Measurements from ENCODE around the gene SLC34A3.

Gene SLC34A3

DNA sequence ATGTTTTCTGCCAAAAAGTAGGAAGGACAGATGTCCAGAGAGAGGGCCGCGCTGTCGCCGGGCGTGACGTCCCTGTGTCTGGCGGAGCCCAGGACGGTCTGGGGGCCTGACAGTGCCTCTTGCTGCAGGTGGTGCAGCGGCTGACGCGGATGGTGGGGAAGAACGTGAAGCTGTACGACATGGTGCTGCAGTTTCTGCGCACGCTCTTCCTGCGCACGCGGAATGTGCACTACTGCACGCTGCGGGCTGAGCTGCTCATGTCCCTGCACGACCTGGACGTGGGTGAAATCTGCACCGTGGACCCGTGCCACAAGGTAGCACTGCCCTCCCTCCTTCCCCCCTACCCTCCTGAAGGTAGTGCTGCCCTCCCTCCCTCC, 32.2 kb downstream of the SLC34A3 start:
- DNase-seq: no peak

DNA sequence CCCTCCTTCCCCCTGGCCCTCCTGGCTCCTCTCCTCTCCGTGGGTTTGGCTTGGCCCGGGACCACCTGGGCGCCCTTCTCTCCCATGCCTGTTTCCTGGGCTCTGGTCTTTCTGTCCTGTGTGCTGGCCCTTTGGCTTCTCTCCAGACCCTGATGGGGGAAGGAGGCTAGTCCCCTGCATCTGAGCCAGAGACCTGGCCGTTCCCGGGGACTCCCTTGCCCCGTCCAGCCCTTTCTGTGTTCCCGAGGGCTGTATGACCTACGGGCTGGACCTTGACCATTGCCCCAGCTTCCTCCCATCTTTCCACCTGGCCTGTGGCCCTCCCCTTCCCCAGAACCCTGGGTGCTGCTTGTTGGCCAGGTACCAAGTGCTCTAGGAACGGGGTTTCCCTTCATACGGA, 32.8 kb downstream of the SLC34A3 start:
- DNase-seq: no peak

DNA sequence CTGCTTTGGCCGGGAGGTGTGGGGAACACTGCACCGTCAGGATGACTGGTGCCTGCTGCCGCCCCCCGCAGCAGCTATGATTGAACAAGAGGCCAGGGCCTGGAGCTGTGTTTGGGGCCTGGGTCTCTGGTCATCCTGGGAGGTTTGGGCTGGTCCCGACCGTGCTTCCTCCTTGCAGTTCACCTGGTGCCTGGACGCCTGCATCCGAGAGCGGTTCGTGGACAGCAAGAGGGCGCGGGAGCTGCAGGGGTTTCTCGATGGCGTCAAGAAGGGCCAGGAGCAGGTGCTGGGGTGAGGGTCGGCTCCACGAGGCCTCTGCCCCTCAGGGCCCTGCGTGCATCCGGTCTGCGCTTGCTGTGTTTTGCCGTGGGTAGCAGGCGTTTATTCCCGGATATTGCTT, 33.4 kb downstream of the SLC34A3 start:
- DNase-seq: no peak

DNA sequence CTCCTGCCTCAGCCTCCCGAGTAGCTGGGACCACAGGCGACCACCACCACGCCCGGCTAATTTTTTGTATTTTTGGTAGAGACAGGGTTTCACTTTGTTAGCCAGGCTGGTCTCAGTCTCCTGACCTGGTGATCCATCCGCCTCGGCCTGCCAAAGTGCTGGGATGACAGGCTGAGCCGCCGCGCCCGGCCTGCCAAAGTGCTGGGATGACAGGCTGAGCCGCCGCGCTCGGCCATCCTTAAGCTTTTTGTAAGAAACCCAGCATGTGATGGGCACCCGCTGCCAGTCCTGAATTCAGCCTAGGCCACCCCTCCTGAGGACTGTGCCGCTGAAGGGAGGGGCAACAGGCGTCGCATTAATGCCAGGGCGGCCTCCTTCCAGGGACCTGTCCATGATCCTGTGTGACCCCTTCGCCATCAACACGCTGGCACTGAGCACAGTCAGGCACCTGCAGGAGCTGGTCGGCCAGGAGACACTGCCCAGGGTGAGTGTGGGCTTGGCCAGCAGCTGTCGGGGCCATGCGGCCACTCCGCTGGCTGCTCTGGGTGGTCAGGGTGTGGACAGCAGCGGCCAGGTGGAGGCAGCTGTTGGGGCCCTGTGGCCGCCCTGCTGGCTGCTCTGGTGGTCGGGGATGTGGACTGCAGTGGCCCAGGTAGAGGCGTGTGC, 34.9 kb downstream of the SLC34A3 start:
- no peak for DNase-seq

DNA sequence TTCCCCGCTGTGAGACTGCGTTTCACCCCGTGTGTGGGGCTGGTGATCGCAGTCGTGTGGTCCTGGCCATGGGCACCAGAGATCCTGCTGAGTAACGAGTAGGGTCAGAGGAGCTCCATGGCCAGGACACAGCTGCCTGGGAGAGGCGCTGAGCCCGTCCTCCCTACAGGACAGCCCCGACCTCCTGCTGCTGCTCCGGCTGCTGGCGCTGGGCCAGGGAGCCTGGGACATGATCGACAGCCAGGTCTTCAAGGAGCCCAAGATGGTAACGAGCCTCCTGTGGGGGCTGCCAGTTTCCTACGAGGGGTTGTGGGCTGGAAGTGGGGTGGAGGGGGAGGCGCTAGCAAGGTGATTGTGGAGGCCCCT, 35.4 kb downstream of the SLC34A3 start:
- DNase-seq: no peak

DNA sequence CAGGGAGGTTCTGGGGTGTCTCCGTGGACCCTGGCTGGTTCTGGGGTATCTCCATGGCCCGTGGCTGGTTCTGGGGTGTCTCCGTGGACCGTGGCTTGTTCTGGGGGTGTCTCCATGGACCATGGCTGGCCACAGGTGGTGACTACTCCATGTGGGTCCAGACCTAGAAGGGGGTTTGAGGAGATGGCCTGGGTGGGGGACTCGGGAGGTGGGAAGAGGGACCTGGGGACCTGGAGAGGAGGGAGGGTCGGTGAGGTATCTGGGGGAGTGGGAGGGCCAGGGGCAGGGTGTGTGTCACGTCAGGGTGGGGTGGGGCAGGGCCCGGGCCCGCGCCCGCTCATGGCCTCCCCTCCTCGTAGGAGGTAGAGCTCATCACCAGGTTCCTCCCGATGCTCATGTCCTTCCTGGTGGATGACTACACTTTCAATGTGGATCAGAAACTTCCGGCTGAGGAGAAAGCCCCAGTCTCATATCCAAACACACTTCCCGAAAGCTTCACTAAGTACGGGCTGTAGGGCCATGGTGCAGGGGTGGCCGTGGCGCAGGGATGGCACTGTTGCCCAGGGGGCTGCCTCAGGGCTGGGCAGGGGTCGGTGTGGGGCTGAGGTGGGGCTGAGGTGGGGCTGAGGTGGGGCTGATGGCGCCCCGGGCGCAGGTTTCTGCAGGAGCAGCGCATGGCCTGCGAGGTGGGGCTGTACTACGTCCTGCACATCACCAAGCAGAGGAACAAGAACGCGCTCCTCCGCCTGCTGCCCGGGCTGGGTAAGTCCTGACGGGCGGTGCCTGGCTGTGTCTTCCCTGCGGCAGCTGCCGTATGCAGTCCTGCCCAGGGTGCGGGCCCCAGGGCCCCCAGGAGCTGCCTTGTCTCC, 36.1 kb downstream of the SLC34A3 start:
- no peak for DNase-seq

DNA sequence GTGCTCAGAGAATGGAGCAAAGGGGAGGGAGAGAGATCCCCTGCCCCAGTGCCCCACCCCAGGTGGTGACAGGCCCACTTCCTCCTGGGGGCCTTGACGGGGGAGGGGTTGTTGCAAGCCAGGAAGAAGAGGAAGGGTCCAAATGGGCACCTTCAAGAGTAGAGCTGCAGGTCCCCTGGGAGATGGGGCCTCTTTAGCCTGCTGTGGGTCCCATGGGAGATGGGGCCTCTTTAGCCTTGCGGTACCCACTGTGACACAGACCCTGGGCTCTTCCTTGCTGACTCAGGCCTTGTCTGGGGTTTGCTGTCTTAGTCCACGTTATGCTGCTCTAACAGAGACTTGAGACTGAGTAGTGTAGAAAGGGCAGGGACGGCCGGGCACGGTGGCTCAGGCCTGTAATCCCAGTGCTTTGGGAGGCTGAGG, 37.2 kb downstream of the SLC34A3 start:
- DNase-seq: no peak

DNA sequence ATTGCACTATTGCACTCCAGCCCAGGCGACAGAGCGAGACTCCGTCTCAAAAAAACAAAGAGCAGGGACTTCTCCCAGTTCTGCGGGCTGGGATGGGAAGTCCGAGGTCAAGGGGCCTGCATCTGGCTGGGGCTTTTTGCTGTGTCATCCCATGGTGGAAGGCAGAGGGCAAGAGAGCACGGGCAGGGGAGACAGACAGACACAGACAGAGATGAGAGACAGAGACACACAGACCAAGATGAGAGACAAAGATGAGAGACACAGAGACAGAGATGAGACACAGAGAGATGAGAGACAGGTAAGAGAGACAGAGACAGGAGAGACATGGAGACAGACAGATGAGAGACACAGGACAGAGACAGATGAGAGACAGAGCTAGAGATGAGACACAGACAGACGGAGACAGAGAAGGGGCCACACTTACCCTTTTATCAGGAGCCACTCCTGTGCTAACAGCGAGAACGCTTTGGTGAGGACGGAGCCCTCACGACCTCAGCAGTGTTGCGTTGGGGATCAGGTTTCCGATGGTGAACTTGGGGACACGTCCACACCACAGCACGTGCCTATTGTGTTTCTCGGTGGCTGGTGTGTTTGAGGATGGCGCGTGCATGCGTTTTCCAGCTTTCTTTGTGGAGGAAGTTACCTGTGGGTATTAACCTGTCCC, 38.0 kb downstream of the SLC34A3 start:
- DNase-seq: no peak

DNA sequence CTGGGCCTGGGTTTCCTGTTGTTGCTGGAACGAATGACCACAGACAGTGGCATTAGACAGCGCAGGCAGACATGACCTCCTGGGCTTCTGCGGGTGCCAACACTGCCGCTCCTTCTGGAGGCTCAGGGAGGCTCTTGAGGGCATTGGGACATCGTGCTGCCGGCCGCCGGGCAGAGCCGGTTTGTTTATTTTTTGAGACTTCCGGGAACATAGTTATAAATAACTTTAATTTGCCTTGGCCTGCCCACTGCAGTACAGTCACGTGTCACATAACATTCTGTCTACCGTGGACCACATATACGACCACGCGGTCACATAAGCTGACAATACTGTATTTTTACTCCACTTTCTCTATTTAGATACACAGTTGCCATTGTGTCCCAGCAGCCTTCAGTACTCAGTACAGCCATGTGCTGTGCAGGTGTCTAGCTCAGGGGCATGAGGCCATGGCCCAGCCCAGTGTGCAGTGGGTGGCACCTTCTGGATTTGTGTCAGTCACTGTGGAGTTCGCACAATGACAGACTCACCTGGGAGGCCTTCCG, 38.6 kb downstream of the SLC34A3 start:
- DNase-seq: no peak

DNA sequence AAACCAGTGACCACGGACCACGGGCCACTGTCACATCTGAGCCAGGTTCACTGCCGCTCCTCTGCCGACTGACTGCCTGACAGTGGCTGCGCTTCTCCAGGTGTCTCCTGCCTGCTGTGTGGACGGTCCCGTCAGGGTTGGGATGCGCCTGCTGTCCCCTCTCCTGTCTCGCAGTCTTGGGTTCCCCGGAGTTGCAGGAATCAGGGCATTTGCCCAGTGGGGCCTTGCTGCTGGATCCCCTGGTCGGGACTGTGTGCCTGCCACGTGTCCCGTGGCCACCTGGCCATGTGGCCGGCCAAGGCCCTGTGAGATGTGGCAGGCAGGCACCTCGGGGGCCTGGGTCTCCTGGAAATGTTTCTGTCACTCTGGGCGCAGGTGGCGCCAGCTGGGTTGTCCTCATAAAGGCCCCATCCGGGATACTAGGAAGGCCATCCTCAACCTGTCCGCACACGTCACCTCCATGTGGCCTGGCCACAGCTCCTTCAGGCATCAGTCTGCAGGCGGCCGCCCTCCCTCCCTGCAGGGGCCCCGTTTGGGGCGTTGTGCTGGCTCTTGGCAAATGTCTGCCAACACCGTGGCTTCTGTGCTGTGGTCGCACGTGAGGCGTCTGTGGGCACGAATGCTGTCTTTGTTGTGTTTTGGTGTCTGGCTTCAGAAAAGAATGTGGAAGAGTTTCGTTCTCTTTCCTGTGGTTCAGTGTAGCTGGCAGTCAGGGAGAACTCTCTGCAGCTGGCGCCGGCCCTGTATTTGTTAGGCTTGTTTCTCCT, 40.4 kb downstream of the SLC34A3 start:
- DNase-seq: peak in 1 of 2 donors; percentile 31

DNA sequence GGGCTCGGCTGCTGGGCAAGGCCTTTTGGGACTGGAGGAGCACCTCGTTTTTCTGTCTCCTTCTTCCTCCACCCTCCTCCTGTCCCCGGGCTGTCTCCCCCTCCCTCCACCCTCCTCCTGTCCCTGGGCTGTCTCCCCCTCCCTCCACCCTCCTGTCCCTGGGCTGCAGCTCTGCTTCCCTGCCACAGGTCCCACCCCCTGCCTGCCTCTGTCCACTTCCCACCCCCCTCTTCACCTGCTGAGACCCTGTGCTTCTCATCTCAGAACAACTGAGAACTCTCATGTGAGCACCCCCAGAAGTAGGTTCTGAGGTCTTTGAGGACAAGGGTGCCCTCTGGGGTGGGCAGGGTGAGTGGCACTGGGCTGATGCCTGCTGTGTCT, 41.0 kb downstream of the SLC34A3 start:
- DNase-seq: no peak

DNA sequence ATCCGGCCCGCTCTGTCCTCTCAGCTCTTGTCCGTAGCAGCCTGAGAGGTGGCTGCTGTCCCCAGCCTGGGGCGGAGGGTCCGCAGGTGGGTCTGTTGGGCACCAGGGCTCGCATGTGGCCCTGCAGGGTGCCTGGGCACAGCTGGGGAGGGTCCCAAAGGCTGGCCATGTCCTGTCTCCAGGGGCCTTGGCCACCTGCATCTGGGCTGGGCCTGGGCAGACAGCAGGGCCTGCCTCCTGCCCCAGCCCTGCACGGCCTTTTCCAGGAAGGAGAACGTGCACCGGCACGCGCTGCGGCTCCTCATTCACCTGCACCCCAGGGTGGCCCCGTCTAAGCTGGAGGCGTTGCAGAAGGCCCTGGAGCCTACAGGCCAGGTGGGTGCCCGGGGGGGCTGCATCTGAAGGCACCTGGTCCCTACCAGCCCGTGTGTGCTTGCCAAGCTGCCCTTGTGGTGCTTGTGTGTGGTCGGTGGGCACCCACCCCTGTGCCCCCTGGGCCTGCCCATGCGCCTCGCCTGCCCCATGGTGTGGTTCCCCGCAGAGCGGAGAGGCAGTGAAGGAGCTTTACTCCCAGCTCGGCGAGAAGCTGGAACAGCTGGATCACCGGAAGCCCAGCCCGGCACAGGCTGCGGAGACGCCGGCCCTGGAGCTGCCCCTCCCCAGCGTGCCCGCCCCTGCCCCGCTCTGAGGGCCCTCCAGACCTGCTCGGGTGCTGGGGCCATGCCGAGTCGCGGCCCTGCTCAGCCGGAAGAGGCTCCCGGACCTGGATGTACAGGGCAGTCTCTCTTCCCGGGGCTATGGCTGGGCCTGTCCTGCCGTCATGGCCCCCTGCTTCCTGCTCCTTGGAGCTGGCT, 41.8 kb downstream of the SLC34A3 start:
- no peak for DNase-seq

DNA sequence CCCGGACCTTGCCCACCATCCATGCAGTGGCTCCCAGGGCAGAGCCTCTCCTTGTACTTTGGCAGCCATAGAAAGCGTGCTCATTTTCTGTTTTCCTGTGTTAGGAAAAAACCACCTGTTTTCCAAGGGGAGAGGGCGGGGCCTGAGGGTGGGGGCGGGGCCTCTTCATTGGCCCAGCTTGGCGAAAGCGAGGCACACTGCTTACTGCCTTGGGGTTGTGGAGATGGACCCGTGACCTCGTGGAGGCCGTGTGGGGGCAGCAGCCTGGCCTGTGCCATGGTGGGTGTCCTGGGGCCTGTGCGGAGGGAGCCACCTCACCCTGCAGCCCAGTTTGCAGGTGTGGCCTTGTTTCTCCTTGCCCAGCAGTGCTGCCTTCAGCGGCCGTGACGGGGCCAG, 42.4 kb downstream of the SLC34A3 start:
- no peak for DNase-seq

DNA sequence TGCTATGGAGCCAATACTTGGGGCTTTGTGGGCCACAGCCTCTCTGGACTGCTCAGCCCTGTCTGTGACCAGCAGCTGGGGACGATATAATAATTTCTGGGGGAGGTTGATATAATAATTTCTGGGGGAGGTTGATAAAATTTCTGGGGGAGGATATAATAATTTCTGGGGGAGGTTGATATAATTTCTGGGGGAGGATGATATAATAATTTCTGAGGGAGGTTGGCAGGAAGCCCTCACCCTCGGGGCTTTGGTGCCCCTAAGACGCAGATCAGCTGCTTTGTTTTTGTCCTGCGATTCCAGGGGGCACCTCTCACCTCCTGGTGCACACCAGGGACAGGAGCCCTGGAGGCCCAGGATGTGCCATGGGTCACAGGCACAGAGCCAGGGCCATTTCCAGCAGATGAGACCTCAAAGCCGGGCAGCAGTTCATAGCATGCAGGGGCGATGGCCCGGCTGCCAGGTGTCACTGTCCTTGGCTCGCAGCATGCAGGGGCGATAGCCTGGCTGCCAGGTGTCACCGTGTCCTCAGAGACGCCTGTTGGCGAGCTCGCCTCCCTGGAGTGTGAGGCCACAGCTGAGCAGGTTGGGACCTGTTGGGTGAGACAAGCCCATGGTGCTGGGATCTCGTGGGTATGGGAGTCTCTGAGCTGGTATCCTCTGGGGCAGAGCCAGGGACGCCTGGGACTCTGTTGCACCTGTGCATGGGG, 43.1 kb downstream of the SLC34A3 start:
- DNase-seq: no peak

DNA sequence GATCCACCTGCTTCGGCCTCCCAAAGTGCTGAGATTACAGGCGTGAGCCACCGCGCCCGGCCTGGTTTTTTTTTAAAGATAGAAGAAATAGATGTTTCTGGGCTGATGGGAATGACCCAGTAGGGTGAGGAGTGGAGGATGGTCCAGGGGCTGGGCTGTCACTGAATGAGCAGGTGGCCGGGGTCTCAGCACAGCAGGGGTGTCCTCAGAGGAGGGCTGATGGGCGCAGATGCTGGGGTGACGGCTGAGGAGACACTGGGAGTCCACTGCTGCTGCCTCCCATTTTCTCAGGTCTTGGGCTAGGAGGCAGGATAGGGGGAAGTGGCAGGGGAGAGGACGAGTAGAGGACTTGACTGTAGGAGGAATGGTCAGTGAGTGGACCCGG, 44.5 kb downstream of the SLC34A3 start:
- no peak for DNase-seq

DNA sequence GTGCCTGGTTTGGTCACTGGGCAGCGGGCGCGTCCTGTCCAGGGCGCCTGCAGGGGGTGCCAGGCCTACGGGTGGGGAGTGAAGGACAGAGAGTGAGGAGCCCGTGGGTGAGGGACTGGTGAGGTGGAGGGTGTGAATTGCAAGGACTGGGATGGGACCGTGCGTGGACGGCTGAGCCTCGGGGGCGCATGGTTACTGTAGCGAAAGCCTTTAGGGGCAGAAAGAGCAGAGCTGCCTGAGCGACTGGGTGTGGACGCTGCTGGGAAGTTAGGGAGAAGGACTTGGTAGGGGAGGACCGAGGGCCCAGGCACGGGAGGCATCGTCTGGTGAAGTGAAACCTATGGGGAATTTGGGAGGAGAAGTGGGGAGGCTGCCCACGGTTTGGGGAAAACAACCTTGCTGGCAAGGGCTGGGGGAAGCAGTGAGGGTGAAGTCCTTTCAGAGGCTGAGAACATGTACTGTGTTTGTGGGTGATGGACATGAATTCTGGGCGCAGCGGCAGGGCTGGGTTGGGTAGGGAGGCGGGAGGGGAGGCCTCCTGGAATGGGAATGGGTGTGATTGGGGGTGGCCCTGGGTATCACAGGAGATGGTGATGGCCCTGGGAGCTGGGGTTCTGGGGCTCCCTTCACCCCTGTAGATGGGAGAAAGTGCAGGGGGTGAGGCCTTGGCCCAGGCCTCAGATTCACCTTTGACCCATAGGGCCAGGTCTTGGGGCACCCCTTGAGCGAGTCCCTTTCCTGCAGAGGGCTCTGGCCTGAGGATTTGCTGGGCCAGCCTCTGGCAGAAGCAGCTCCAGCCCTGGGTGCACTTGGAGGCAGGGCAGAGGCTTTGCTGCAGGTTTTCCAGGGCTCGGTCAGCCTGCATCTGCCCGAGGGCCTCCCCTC, 45.1 kb downstream of the SLC34A3 start:
- DNase-seq: no peak

DNA sequence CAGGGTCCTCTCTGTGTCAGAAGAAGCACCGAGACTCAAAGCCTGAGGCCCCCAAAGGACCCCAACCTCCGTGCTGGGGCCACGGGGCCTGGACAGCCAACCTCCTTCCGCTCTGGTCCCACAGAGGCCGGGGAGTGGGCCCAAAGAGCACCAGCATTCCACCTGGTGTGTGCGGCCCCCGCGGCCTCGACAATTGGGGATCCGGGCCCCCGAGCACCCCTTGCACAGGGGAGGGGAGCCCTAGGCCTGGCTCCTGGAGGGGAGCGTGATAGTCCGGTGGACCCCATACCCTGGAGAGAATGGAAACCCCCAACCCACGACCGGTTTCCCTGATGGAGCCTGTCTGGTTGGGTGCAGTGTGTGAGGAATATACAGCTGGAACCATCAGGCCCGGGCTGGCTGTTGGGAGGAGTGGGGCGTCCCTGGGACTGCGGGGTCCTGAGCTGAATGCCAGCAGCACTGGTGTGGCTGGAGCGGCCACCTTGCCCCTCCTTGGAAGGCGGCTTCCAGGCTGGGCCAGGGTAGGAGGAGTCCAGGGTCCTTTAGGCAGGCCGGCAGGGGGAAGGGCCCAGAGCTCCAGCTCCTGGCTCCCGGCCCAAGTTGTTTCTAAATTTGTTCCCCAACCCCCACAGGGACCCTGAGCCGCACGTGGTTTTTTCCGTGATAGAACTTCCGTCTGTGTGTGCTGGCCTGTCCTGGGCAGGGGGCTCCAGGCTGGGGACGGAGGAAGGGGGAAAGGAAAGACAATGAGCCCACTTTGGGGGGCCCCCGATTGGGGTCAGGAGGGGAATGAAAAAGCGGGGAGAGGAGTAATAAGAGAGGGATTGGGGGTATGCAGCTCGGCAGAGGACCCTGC, 46.0 kb downstream of the SLC34A3 start:
- DNase-seq: no peak

DNA sequence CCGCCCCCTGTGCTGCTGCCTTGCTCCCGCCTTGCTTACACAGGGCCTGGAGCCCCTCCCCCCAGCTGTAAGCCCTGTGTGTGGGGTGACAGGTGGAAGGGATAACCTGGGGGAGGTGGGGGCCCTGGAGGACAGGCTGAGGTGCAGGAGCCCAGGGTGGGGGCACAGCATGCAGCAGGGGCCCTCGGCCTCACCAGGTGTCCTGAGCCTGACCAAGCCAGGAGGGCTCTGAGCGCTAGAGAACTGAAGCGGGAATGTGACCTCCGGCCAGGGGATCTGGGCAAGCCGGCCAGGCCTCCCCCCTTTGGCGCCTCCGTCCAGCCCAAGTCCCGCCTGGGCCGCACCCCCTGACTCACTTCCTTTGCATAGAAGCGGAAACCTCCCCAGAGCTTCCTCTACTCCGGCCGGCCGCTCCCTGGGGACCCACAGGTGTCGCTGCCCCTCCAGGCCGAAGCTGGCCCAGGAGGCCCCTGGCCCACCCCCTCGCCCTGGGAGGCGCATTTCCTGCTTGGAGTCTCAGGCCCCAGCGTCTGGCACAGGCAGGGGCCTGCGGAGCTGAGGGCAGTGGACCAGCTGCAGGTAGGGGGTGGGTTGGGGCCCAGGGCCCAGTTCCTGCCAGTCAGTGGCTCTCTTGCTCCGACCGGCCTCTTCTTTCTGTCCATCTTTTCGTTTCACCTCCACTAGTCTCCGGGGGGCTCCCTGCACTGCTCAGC, 46.8 kb downstream of the SLC34A3 start, which contains the start of gene TOR4A:
Gene TOR4A, plus strand, starts transcription at position 398 of the 713 bp plus-strand sequence. CDS start 964 bp downstream, outside the sequence.
- peak; percentile 31 to 66 for DNase-seq
